Prostate gland (tissue), 2 donors: ENCODE measurements around the gene GPR179.
"Not testable (repeated sequence)": the region's sequence is repeated elsewhere in the genome, so short reads cannot be mapped to it uniquely, and the experiment has no call there.

ENCODE experiments used
- CTCF ChIP-seq, 4 experiments: fragments of 200-600 bp in 2 of 4; fragments of 450-650 bp in 2 of 4; sonication (generic) in 2 of 4; IDR thresholded peaks; 1 replicate in 3 of 4; 2 replicates in 1 of 4; pipeline ENCODE4 v1.5.1; 2016 to 2019; ENCODE audit warnings: antibody characterized with exemption in 4 of 4, mild to moderate bottlenecking in 2 of 4, moderate library complexity in 2 of 4
- POLR2A ChIP-seq: fragments of 450-650 bp; IDR thresholded peaks from one replicate; pipeline ENCODE4 v1.6.1; 2016; ENCODE audit warnings: antibody characterized with exemption, mild to moderate bottlenecking
- POLR2AphosphoS5 ChIP-seq: sonication (generic); formaldehyde crosslinking; IDR thresholded peaks from one replicate; pipeline ENCODE4 v1.6.1; 2017; ENCODE audit warnings: antibody characterized with exemption

GRCh38 chr17:38295602-38296365, 48.0 kb downstream of the GPR179 start:
- not testable (repeated sequence) for TF ChIP-seq CTCF (IDR thresholded peaks at IDR 0.05); POLR2A; POLR2AphosphoS5
